DND-41 (cell line): Measurements from ENCODE around the gene MSANTD2.

Experiments
- ATAC-seq: fragments of 200-7000 bp; cut with Tn5 transposase; 3 replicates; pipeline ENCODE4 v1.9.1; 2021; ENCODE audit warnings: low read depth; ENCODE audit not compliant: insufficient read depth
- DNase-seq: peaks from one replicate; pipeline ENCODE4 v3.0.0-alpha.2; 2020
- H2AFZ ChIP-seq: 2 replicates; pipeline ENCODE4 v1.6.0; 2012; ENCODE audit warnings: low read depth, low read length
- H3K27ac ChIP-seq: 2 replicates; pipeline ENCODE4 v1.5.1; 2012; ENCODE audit warnings: low read length, inconsistent platforms
- H3K27me3 ChIP-seq: fragments of 200-600 bp; sonication (generic); 2 replicates; pipeline ENCODE4 v1.6.0; 2012; ENCODE audit warnings: low read length, mild to moderate bottlenecking, inconsistent platforms; ENCODE audit not compliant: insufficient read depth, poor library complexity
- H3K36me3 ChIP-seq: 2 replicates; pipeline ENCODE4 v1.5.1; 2012; ENCODE audit warnings: low read length, inconsistent platforms; ENCODE audit not compliant: insufficient read depth
- H3K4me1 ChIP-seq: 2 replicates; pipeline ENCODE4 v1.5.1; 2012; ENCODE audit warnings: mild to moderate bottlenecking, low read length; ENCODE audit not compliant: insufficient read depth
- H3K4me2 ChIP-seq: 2 replicates; pipeline ENCODE4 v1.6.0; 2012; ENCODE audit warnings: mild to moderate bottlenecking, moderate library complexity, low read length, inconsistent platforms; ENCODE audit not compliant: insufficient read depth
- H3K4me3 ChIP-seq, 2 experiments: fragments of 200-600 bp in 1 of 2; shearing (Covaris generic) in 1 of 2; 2 replicates each; pipeline ENCODE4 v1.5.1; 2012 to 2016; ENCODE audit warnings: inconsistent platforms in 2 of 2, low read length in 2 of 2, mild to moderate bottlenecking in 2 of 2, low read depth in 1 of 2, moderate library complexity in 1 of 2
- H3K79me2 ChIP-seq: 2 replicates; pipeline ENCODE4 v1.6.0; 2012; ENCODE audit warnings: low read length, inconsistent platforms; ENCODE audit not compliant: insufficient read depth
- H3K9ac ChIP-seq: 2 replicates; pipeline ENCODE4 v1.6.0; 2012; ENCODE audit warnings: low read depth, mild to moderate bottlenecking, inconsistent platforms, low read length, moderate library complexity
- H3K9me3 ChIP-seq: 2 replicates; pipeline ENCODE4 v1.5.1; 2012; ENCODE audit warnings: low read length, moderate library complexity, mild to moderate bottlenecking, inconsistent platforms; ENCODE audit not compliant: insufficient read depth, severe bottlenecking
- H4K20me1 ChIP-seq: 2 replicates; pipeline ENCODE4 v1.6.0; 2012; ENCODE audit warnings: low read length; ENCODE audit not compliant: insufficient read depth
- EZH2 ChIP-seq: IDR thresholded peaks from 3 replicates; pipeline ENCODE4 v1.6.1; 2012; ENCODE audit warnings: borderline replicate concordance, low read depth, mild to moderate bottlenecking, moderate library complexity, low read length, inconsistent platforms; ENCODE audit not compliant: severe bottlenecking
- TF ChIP-seq, protein P1 (sequence below): IDR thresholded peaks from 2 replicates; pipeline ENCODE4 v1.5.1; 2012; ENCODE audit warnings: borderline replicate concordance, low read length, moderate library complexity, mild to moderate bottlenecking; ENCODE audit not compliant: poor library complexity, severe bottlenecking; ENCODE audit errors: extremely low read depth

The MSANTD2 gene

GRCh38 chr11:124832571-124832970 is 32.4 kb upstream of the MSANTD2 start:
- no peaks in the 10 kb centered on the region for H4K20me1 ChIP-seq
- peaks cover 3% of the 10 kb centered on the region for H3K27me3 ChIP-seq
- ATAC-seq, result peak; percentile 37; the same call in 1 of the 3 replicates
- no peaks in the 10 kb centered on the region for H3K36me3 ChIP-seq
- no peaks in the 10 kb centered on the region for H3K4me1 ChIP-seq
- TF ChIP-seq, protein P1, sequence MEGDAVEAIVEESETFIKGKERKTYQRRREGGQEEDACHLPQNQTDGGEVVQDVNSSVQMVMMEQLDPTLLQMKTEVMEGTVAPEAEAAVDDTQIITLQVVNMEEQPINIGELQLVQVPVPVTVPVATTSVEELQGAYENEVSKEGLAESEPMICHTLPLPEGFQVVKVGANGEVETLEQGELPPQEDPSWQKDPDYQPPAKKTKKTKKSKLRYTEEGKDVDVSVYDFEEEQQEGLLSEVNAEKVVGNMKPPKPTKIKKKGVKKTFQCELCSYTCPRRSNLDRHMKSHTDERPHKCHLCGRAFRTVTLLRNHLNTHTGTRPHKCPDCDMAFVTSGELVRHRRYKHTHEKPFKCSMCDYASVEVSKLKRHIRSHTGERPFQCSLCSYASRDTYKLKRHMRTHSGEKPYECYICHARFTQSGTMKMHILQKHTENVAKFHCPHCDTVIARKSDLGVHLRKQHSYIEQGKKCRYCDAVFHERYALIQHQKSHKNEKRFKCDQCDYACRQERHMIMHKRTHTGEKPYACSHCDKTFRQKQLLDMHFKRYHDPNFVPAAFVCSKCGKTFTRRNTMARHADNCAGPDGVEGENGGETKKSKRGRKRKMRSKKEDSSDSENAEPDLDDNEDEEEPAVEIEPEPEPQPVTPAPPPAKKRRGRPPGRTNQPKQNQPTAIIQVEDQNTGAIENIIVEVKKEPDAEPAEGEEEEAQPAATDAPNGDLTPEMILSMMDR, result no peak
- no peak for TF ChIP-seq EZH2
- no peak overlapping the region for H3K27ac ChIP-seq
- no peak overlapping the region for H3K4me2 ChIP-seq
- H3K4me3 ChIP-seq, result no peak overlapping the region
- DNase-seq, result peak; percentile 8
- H2AFZ ChIP-seq, result no peak overlapping the region
- H3K9ac ChIP-seq, result no peak overlapping the region
- no peaks in the 10 kb centered on the region for H3K9me3 ChIP-seq
- no peaks in the 10 kb centered on the region for H3K79me2 ChIP-seq

GRCh38 chr11:124831897-124832296 is 31.7 kb upstream of the MSANTD2 start:
- Histone ChIP-seq H3K4me1 (no peaks in the 10 kb centered on the region), H3K4me3 (no peak overlapping the region), H3K27me3 (peaks cover 3% of the 10 kb centered on the region), H3K4me2 (no peak overlapping the region), H3K79me2 (no peaks in the 10 kb centered on the region), H4K20me1 (no peaks in the 10 kb centered on the region), H3K9me3 (no peaks in the 10 kb centered on the region), H3K36me3 (no peaks in the 10 kb centered on the region), H2AFZ (no peak overlapping the region), H3K27ac (no peak overlapping the region), H3K9ac (no peak overlapping the region)
- DNase-seq (no peak), ATAC-seq (no peak)
- TF ChIP-seq, protein P1, result no peak
- TF ChIP-seq EZH2, result no peak

- Histone ChIP-seq H4K20me1 (no peaks in the 10 kb centered on the region), H3K4me2 (no peak overlapping the region), H3K27ac (no peak overlapping the region), H2AFZ (no peak overlapping the region), H3K4me1 (no peaks in the 10 kb centered on the region), H3K9ac (no peak overlapping the region), H3K36me3 (no peaks in the 10 kb centered on the region), H3K9me3 (no peaks in the 10 kb centered on the region), H3K79me2 (no peaks in the 10 kb centered on the region), H3K4me3 (no peak overlapping the region), H3K27me3 (peaks cover 6% of the 10 kb centered on the region)
- ATAC-seq (no peak), DNase-seq (no peak)
- no peak for TF ChIP-seq EZH2
- TF ChIP-seq, protein P1, result no peak
Measured at GRCh38 chr11:124830749-124831148, 30.5 kb upstream of the MSANTD2 start.

GRCh38 chr11:124829986-124830385 is 29.8 kb upstream of the MSANTD2 start:
- Histone ChIP-seq H3K27ac (no peak overlapping the region), H3K9ac (no peak overlapping the region), H3K79me2 (no peaks in the 10 kb centered on the region), H3K36me3 (no peaks in the 10 kb centered on the region), H2AFZ (no peak overlapping the region), H3K9me3 (no peaks in the 10 kb centered on the region), H3K27me3 (peaks cover 6% of the 10 kb centered on the region), H4K20me1 (no peaks in the 10 kb centered on the region), H3K4me2 (no peak overlapping the region), H3K4me3 (no peak overlapping the region), H3K4me1 (no peaks in the 10 kb centered on the region)
- DNase-seq, result no peak
- TF ChIP-seq EZH2, result no peak
- TF ChIP-seq, protein P1, result no peak
- ATAC-seq, result no peak
